Type B pancreatic cell (in vitro differentiated cells): ENCODE results near the gene CREG1. TPM values are rescaled to one million over a fixed set of nuclear protein-coding genes. Genes with fewer than 3 reads are reported as not detected.

Experiments used
- DNase-seq: peaks from one replicate; pipeline ENCODE4 v3.0.0; 2021; ENCODE audit warnings: mixed read lengths; ENCODE audit not compliant: unreplicated experiment; ENCODE audit errors: extremely low spot score
- H3K27ac Mint-ChIP-seq: 2 replicates; pipeline ENCODE4 v1.8.0; 2021; ENCODE audit warnings: mild to moderate bottlenecking, mixed read lengths
- H3K27me3 Mint-ChIP-seq: 2 replicates; pipeline ENCODE4 v1.8.0; 2021; ENCODE audit warnings: mixed read lengths
- H3K36me3 Mint-ChIP-seq: 2 replicates; pipeline ENCODE4 v1.8.0; 2021; ENCODE audit warnings: mixed read lengths
- H3K4me1 Mint-ChIP-seq: one replicate; pipeline ENCODE4 v1.8.0; 2021; ENCODE audit warnings: mixed read lengths; ENCODE audit not compliant: unreplicated experiment
- H3K4me3 Mint-ChIP-seq: 2 replicates; pipeline ENCODE4 v1.8.0; 2021; ENCODE audit warnings: mild to moderate bottlenecking, mixed read lengths
- H3K9me3 Mint-ChIP-seq: 2 replicates; pipeline ENCODE4 v1.8.0; 2021; ENCODE audit warnings: mixed read lengths
- total RNA-seq: library from RNA; stranded (reverse); gene quantifications from 2 replicates; pipeline ENCODE4 v1.2.1, GENCODE V29; 2021; ENCODE audit warnings: low replicate concordance
- TF ChIP-seq, protein P1 (sequence below): fragments of 200-600 bp; sonication (generic); conservative IDR thresholded peaks from 2 replicates; pipeline ENCODE4 v1.5.0; 2021; ENCODE audit warnings: antibody characterized with exemption, mild to moderate bottlenecking

Gene CREG1
- total RNA-seq, 1 donor from 2014 or later: 39.5 TPM

DNA sequence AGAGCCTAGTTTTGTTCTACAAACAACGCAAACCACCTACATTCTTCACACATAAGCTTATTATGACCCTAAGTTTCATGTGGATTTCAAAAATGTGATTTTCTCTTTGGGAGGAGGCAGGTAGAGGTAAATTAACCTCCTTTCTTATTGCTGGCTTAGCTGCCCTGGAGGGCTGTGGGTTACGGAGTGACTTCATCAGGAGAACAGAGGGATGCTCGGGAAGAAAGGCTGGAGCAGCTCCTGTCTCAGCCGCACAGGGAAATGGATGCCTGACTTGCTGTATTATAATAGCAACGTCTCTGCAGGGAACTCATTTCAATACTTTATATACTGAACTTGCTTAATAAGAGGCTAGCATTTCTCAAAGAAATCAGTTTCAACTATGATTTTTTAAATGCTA, 14.1 kb upstream of the CREG1 start:
- H3K4me3 Mint-ChIP-seq: no peak overlapping the region
- no peaks in the 10 kb centered on the region for H3K9me3 Mint-ChIP-seq
- no peak for DNase-seq
- peaks cover 15% of the 10 kb centered on the region for H3K4me1 Mint-ChIP-seq
- H3K27ac Mint-ChIP-seq: no peak overlapping the region
- no peaks in the 10 kb centered on the region for H3K27me3 Mint-ChIP-seq
- TF ChIP-seq, protein P1, sequence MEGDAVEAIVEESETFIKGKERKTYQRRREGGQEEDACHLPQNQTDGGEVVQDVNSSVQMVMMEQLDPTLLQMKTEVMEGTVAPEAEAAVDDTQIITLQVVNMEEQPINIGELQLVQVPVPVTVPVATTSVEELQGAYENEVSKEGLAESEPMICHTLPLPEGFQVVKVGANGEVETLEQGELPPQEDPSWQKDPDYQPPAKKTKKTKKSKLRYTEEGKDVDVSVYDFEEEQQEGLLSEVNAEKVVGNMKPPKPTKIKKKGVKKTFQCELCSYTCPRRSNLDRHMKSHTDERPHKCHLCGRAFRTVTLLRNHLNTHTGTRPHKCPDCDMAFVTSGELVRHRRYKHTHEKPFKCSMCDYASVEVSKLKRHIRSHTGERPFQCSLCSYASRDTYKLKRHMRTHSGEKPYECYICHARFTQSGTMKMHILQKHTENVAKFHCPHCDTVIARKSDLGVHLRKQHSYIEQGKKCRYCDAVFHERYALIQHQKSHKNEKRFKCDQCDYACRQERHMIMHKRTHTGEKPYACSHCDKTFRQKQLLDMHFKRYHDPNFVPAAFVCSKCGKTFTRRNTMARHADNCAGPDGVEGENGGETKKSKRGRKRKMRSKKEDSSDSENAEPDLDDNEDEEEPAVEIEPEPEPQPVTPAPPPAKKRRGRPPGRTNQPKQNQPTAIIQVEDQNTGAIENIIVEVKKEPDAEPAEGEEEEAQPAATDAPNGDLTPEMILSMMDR: no peak
- H3K36me3 Mint-ChIP-seq: no peaks in the 10 kb centered on the region

DNA sequence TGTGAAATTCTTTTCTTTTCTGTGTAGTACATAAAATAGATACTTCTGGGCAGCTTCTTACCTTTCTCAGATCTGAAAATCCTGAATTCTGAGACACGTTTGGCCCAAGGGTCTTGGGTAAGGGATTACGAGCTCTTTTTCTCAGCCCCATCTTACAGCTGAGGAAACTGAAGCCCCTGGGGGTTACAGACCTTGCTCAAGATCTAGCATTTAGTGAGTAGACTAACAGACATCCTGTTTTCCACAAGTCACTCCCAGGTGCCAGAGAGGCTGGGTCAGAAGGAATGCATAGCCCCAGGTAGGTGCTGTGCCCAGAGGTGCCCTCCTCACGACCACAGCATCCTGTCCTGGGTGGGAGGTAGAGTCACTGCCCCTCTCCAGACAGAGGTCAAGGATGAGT, 13.2 kb upstream of the CREG1 start:
- TF ChIP-seq, protein P1: no peak
- Mint-ChIP-seq H3K4me1 (peaks cover 15% of the 10 kb centered on the region), H3K36me3 (no peaks in the 10 kb centered on the region), H3K4me3 (no peak overlapping the region), H3K27me3 (no peaks in the 10 kb centered on the region), H3K9me3 (no peaks in the 10 kb centered on the region), H3K27ac (no peak overlapping the region)
- no peak for DNase-seq

- no peaks in the 10 kb centered on the region for H3K27me3 Mint-ChIP-seq
- H3K4me3 Mint-ChIP-seq: no peak overlapping the region
- H3K27ac Mint-ChIP-seq: no peak overlapping the region
- no peak for DNase-seq
- no peaks in the 10 kb centered on the region for H3K36me3 Mint-ChIP-seq
- peaks cover 15% of the 10 kb centered on the region for H3K4me1 Mint-ChIP-seq
- no peaks in the 10 kb centered on the region for H3K9me3 Mint-ChIP-seq
- TF ChIP-seq, protein P1: no peak
Observed at GRCh38 chr1:167565922-167566321, 12.4 kb upstream of the CREG1 start.

DNA sequence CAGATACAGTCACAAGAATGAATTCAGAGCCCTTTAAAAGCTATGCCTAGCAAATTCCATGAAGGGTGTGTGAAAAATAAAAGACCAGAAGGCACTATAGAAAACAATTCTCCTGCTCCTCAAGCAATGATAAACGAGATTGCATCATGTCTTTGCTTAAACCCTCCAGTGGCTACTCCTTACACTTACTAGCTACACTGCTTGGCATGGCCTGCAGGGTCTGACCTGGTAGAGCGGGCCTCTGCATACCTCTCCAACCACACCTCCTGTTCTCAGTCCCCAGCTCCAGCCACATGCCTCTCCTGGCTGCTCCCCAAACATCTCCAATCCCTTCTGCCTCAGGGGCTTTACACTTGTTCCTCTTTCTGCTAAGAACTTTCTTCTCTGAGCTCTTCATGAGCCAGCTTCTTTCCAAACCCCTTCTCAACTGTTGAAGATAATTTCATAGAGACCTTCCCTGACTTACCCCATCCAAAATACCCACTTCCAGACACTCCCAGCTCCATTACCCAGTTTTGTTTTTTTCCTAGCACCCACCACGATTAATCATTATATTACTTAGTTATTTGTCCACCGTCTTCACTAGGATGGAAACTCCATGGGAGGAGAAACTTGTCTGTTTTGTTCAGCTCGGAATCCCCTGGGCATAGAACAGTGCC, 11.2 kb upstream of the CREG1 start:
- Mint-ChIP-seq H3K9me3 (no peaks in the 10 kb centered on the region), H3K4me1 (peaks cover 15% of the 10 kb centered on the region), H3K36me3 (no peaks in the 10 kb centered on the region), H3K27ac (no peak overlapping the region), H3K4me3 (no peak overlapping the region), H3K27me3 (no peaks in the 10 kb centered on the region)
- TF ChIP-seq, protein P1: no peak
- no peak for DNase-seq

DNA sequence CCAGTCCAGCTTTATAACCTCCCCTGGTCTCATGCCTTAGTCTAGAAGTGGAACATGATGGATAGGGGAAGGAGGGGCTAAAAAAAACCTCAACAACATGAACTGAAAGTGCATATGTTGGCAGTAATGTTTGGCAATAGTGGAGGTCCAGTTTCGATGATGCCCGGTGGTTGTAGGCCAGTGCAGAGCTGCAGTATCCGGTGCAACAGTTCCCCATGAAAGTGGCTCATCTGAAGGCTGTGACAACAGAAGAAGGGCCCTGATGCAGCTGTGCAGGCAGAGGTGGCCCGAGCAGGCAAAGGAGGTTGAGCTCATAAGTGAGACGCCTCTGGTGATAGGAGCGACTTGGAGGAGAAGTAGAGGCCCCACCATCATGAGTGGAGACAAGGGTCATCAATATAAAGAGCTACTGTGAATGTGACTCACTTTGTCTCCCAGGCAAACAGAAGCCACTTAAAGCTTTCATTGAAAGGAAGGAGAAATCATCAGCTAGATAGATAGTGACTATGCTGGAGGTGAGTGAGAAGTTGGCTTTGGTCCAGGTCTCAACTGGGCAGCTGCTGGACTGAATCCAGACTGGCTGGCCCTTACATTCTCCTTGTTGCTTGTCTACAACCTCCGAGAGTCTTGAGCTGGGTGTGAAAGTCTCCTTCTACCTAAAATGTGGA, 10.2 kb upstream of the CREG1 start:
- H3K9me3 Mint-ChIP-seq: no peaks in the 10 kb centered on the region
- H3K27ac Mint-ChIP-seq: no peak overlapping the region
- no peaks in the 10 kb centered on the region for H3K36me3 Mint-ChIP-seq
- H3K4me1 Mint-ChIP-seq: peaks cover 15% of the 10 kb centered on the region
- DNase-seq: no peak
- no peaks in the 10 kb centered on the region for H3K27me3 Mint-ChIP-seq
- H3K4me3 Mint-ChIP-seq: no peak overlapping the region
- TF ChIP-seq, protein P1: no peak
